Dermis lymphatic vessel endothelial cell (primary cell): Measurements from ENCODE around the gene CKS2. TPM values are rescaled to one million over a fixed set of nuclear protein-coding genes. Genes with fewer than 3 reads are reported as not detected.

Experiments used
- total RNA-seq: library from RNA; depleted of rRNA; stranded (reverse); fragments of >200 nt; gene quantifications from 2 replicates; pipeline ENCODE4 v1.2.1, GENCODE V29; 2014

Gene CKS2
- total RNA-seq, result 39.2 and 46.9 TPM in 2 replicates

GRCh38 chr9:89310475-89311345, at the start of gene CKS2:
CKS2 (plus strand) TSS chr9:89311195; CDS start chr9:89311293, 98 bp downstream.

GRCh38 chr9:89318123-89319014, 7.4 kb downstream of the CKS2 start, which contains the start of gene SECISBP2:
SECISBP2 (plus strand) TSS chr9:89318500; CDS start chr9:89318577, 77 bp downstream.

Other genes with a start within 250 kb of the CKS2 start
- gene SHC3, start 132.4 kb upstream of the CKS2 start, total RNA-seq, result 0.17 and 0.33 TPM in 2 replicates
- gene SECISBP2, start 7.3 kb downstream of the CKS2 start, total RNA-seq, result 24.8 and 26.4 TPM in 2 replicates
- 1.9 and 2.5 TPM in 2 replicates for gene SEMA4D, start 186.9 kb downstream of the CKS2 start, total RNA-seq